ENCODE results near the gene COIL. TPM values are rescaled to one million over a fixed set of nuclear protein-coding genes. Genes with fewer than 3 reads are reported as not detected.

The COIL gene, protein sequence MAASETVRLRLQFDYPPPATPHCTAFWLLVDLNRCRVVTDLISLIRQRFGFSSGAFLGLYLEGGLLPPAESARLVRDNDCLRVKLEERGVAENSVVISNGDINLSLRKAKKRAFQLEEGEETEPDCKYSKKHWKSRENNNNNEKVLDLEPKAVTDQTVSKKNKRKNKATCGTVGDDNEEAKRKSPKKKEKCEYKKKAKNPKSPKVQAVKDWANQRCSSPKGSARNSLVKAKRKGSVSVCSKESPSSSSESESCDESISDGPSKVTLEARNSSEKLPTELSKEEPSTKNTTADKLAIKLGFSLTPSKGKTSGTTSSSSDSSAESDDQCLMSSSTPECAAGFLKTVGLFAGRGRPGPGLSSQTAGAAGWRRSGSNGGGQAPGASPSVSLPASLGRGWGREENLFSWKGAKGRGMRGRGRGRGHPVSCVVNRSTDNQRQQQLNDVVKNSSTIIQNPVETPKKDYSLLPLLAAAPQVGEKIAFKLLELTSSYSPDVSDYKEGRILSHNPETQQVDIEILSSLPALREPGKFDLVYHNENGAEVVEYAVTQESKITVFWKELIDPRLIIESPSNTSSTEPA
- 1 to 10 TPM; 4.8 to 8.7 (median 7.3) TPM for polyA plus RNA-seq

- peak within 1 kb of the TSS; percentile 7 for H3K27ac ChIP-seq (ENCODE audit: low read depth, low read length)
- 4 to 5% (median 5%) methylated on average over 50 to 59 of the region's 59 CpGs for WGBS, 3 donors
Measured at GRCh38 chr17:56960596-56961538, at the start of gene COIL. Gene COIL (minus strand): TSS chr17:56961050. CDS start chr17:56961019, 31 bp downstream.

- no peak overlapping the region for H3K27ac ChIP-seq (ENCODE audit: low read depth, low read length)
- WGBS, 3 donors, result 52 to 63% (median 62%) methylated on average over 3 of the region's 3 CpGs
Measured at GRCh38 chr17:57010487-57010886, 49.6 kb upstream of the COIL start.

DNA sequence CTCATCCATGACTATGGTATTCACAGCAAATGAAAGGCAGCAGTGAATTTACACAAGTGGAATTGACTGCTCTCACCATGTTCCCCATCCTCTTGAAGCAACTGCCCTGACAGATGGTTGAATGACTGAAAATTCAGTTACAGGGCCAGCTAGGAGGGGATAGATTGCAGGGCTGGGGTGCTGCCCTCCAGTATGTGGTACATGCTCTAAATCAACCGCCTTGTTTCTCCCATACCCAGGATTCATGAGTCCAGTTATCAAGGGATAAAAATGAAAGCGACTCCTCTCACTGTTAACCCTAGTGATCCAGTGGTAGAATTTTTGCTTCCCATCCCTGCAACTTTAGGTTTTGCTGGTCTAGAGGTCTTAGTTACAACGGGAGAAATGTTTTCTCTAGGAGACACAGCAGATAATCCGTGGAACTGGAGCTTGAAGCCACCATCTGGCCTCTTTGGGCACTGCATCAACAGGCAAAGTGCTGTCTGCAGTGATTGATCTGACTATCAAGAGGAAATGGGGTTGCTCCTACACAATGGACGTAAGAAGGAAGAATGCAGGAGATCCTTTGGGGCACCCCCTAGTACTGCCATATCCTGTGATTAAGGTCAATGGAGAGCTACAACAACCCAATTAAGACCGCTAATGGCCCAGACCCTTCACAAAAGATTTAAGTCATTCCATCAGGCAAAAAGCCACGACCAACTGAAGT, 49.0 kb upstream of the COIL start:
- no peak overlapping the region for H3K27ac ChIP-seq (ENCODE audit: low read depth, low read length)
- WGBS, 3 donors, result 27 to 33% (median 29%) methylated on average over 7 of the region's 7 CpGs

GRCh38 chr17:57008958-57009357, 48.1 kb upstream of the COIL start:
- 73 to 80% (median 79%) methylated on average over 2 of the region's 2 CpGs for WGBS, 3 donors
- no peak overlapping the region for H3K27ac ChIP-seq (ENCODE audit: low read depth, low read length)

DNA sequence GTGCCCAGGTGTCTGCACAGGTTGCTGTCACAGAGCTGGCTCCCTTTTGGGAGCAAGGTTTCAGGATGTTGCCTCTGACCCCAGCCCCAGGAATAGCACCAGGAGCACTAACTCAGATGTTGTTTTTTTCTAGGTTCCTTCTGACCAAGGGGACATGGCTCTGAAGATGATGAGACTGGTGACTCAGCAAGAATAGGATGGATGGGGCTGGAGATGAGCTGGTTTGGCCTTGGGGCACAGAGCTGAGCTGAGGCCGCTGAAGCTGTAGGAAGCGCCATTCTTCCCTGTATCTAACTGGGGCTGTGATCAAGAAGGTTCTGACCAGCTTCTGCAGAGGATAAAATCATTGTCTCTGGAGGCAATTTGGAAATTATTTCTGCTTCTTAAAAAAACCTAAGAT, 45.2 kb upstream of the COIL start:
- no peak overlapping the region for H3K27ac ChIP-seq (ENCODE audit: low read depth, low read length)
- WGBS, 3 donors, result 86 to 98% (median 90%) methylated on average over 2 of the region's 2 CpGs

- no peak overlapping the region for H3K27ac ChIP-seq (ENCODE audit: low read depth, low read length)
- 64 to 68% (median 65%) methylated on average over 8 of the region's 8 CpGs for WGBS, 3 donors
Measured at GRCh38 chr17:57004944-57005579, 44.2 kb upstream of the COIL start.

- 92 to 93% (median 93%) methylated on average over 5 of the region's 5 CpGs for WGBS, 3 donors
Measured at GRCh38 chr17:57002904-57003303, 42.1 kb upstream of the COIL start.

DNA sequence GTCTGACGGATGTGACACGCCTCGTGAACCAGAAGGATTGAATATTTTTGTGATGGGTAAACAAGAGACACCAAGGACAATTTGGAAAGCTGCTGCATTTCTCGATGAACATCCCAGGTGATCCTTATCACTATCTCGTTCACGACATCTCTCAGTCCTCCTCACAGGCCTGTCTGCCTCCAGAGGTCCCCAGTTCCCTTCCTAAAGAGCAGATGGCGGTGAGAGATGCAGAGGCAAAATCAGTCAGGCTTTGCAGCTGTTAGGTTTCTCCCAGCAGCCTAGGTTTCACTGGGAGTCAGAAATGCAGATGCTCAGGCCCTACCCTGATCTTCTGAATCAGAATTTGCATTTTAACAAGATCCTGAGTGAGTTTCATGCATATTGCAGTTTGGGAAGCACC, 40.7 kb upstream of the COIL start:
- WGBS, 3 donors, result 85 to 95% (median 93%) methylated on average over 7 of the region's 7 CpGs
- H3K27ac ChIP-seq (ENCODE audit: low read depth, low read length), result no peak overlapping the region

More at GRCh38 chr17:57002904-57003303, 42.1 kb upstream of the COIL start:
- H3K27ac ChIP-seq (ENCODE audit: low read depth, low read length), result no peak overlapping the region

DNA sequence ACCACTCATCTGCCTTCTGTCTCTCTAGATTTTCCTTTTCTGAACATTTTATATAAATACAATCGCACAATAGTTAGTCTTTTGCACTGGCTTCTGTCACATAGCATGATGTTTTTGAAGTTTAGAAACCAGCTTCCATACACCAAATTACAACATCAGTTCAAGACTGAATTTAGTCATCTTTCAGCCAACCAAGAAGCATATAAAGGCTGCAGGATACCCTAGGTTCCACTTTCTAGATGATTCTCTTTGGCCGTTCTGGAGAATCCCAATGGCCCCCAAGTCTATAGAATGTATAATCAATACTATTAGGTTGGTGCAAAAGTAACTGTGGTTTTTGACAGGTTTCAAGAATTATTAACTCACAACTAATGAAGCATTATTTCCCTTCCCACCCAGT, 36.5 kb upstream of the COIL start:
- WGBS, 3 donors, result 96 to 100% (median 99%) methylated on average over 2 of the region's 2 CpGs
- H3K27ac ChIP-seq (ENCODE audit: low read depth, low read length), result no peak overlapping the region

DNA sequence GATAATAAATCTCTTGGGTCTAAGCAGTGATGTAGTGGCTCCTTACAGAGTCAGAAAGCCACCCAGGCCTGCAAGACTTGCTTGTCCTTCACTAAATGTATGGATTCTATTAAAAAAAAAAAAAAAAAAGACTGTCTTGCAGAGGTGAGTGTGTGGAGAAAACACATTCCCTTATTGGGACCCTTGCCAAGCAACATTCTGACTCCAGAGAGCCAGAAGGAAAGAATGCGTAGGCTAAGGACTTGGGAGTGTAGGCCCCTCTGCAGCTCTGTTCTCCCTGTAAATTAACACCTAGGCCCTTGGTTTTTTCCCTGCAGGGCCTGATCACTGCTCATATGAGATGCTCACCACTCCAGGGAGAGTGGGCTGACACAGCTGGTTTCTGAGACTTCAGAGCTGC, 34.9 kb upstream of the COIL start:
- 86 to 96% (median 87%) methylated on average over 1 of the region's 1 CpG for WGBS, 3 donors

DNA sequence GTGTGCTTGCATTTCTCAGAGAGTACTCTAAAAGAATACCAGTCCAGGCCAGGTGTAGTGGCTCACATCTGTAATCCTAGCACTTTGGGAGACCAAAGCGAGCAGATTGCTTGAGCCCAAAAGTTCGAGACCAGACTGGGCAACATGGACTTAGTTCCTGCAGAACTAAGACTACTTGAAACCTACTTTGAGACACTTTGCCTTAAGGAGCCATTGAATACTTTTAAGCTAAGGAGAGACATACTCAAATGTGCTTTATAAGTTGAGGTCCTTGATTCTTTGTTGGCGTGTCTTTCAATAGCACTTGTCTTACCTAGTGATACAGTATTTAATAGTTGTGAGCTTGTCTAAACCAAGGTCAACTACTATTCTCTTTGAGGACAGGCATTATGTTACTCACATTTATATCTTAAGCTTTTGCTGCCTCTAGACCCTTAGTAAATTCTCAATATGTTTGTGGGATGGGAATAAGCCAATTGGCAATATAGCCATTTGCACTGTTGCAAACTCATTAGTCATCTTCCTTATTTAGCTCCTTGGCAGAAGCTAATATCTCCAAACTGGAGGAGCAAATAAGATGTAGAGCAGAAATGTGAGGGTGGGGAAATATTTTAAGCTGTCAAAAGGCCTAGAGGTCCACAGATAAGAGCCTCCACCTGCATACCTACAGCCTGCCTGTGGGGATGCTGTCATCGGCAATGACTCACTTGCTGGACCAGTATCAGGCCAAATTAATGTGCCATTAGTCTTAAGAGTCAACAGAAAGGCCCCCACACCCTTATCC, 33.4 kb upstream of the COIL start:
- 92 to 93% (median 92%) methylated on average over 4 of the region's 4 CpGs for WGBS, 3 donors
- H3K27ac ChIP-seq (ENCODE audit: low read depth, low read length), result no peak overlapping the region

More for the DNA sequence above, 34.9 kb upstream of the COIL start:
- no peak overlapping the region for H3K27ac ChIP-seq (ENCODE audit: low read depth, low read length)

DNA sequence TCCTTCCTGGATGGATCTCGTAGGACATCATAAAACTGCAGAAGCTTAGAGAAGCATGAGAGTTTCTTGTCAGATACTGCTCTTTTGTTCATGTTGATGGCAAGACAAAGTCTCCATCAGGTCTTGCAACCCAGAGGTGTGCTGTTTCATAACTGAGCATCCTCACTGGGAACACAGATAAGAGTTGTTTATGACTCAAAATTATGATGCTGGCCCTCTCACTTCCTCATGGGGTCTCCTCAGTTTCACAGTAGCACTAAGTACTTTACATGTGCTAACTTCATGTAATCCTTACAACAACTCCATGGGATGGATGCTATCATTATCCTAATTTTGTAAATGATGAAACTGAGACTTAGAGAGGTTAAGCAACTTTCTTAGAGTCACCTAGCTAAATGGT, 31.5 kb upstream of the COIL start:
- H3K27ac ChIP-seq (ENCODE audit: low read depth, low read length), result no peak overlapping the region
- 68 to 85% (median 84%) methylated on average over 1 of the region's 1 CpG for WGBS, 3 donors

- no peak overlapping the region for H3K27ac ChIP-seq (ENCODE audit: low read depth, low read length)
- 85 to 97% (median 94%) methylated on average over 4 of the region's 4 CpGs for WGBS, 3 donors
Measured at GRCh38 chr17:56988901-56989572, 28.2 kb upstream of the COIL start.

GRCh38 chr17:56987283-56987834, 26.5 kb upstream of the COIL start:
- 66 to 86% (median 68%) methylated on average over 11 of the region's 11 CpGs for WGBS, 3 donors

DNA sequence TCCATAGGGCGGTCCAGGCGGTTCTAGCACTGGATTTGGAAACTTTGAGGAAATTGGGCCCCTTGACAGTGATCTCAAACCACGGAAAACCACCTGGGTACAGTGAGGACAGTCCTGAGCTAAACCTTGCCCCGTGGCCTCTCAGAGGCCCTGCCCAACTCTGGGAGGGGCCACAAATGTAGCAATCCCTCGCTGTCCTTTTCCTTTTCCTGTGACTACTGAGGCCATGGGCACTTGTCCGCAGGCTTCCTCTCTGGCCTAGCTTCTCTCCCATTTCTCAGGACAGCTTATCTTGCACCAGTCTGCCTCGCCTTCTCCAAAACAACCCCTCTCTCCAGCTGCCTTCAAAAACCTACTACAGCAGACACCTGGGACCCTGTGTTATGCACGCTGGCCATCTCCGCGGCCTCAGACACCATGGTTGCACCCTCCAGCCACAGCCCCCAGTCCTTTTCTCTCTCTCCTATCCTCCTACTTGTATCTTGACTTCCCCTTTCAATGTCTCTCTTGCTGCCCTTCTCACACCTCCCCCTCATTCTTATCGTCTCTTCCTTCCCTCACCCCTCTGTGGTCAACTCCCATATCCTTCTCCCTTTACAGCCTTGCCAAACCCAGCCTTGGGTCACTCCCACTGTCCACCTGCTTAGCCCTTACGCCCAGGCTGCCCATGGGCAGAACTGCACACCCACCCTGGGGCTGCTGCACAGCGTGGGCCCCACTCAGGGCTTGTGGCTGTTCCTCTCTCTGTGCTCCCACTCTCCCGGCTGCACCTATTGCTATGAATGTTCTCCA, 24.7 kb upstream of the COIL start:
- no peak overlapping the region for H3K27ac ChIP-seq (ENCODE audit: low read depth, low read length)
- 53 to 91% (median 70%) methylated on average over 14 of the region's 14 CpGs for WGBS, 3 donors

More at GRCh38 chr17:56987283-56987834, 26.5 kb upstream of the COIL start:
- no peak overlapping the region for H3K27ac ChIP-seq (ENCODE audit: low read depth, low read length)

DNA sequence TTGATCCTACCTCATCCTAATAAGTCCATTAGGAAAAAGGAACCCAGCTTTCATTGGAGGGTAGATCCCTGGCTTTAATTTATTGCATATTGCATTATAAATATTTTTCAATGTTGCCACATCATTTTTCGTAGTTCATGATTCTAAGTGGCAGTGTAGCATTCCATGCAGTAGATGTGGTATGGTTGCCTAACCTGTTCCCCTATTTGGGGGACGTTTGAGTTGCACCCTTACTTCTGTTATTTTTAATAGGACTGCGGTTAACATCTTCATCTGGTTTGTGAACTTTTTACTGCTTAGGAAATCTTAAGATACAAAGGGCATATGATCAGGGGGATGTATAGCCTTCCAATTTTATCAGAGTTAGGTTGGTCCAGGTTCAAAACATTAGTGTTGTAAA, 22.5 kb upstream of the COIL start:
- no peak overlapping the region for H3K27ac ChIP-seq (ENCODE audit: low read depth, low read length)
- WGBS, 3 donors, result 51 to 77% (median 65%) methylated on average over 3 of the region's 3 CpGs

All from adipose tissue (tissue), 3 donors.